Articular chondrocyte of knee joint (primary cell): ENCODE data around the gene RGMB. TPM values are rescaled to one million over a fixed set of nuclear protein-coding genes. Genes with fewer than 3 reads are reported as not detected.

ENCODE experiments used
- total RNA-seq: library from RNA; depleted of rRNA; stranded (reverse); fragments of >200 nt; gene quantifications from 2 replicates; pipeline ENCODE4 v1.2.3, GENCODE V29; 2012

Gene RGMB, protein sequence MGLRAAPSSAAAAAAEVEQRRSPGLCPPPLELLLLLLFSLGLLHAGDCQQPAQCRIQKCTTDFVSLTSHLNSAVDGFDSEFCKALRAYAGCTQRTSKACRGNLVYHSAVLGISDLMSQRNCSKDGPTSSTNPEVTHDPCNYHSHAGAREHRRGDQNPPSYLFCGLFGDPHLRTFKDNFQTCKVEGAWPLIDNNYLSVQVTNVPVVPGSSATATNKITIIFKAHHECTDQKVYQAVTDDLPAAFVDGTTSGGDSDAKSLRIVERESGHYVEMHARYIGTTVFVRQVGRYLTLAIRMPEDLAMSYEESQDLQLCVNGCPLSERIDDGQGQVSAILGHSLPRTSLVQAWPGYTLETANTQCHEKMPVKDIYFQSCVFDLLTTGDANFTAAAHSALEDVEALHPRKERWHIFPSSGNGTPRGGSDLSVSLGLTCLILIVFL
- total RNA-seq = 31.4 and 46.8 TPM in 2 replicates

DNA sequence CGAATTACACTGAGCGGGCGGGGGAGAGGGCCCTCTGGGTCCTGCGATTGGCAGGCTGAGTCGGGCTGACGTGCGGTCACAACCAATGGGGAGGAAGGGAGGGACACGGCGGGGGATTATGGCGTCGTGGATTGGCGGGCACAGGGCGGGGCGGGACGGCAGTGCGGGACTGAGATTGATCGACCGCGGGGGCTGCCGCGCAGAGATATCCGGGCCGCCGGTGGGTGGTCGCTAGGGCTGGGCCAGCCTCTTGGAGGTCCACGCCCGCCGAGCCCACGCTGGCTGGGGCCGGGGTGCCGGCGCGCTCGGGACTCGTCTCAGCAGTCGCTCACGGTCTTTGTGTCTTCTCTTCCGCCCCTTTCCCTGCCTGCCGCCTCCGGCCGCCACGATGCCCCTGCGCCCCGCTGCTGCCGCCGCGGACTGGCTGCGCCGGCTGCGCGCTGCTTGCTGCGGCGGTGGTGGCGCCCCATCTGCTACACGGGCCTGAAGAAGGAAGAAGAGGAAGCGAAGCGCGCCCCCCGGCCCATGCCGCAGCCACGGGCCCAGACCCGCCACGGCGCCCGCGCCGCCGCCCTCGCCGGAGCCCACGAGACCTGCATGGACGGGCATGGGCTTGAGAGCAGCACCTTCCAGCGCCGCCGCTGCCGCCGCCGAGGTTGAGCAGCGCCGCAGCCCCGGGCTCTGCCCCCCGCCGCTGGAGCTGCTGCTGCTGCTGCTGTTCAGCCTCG lies at the start of gene RGMB:
TSS of gene RGMB (plus strand) at position 200 of the 728 bp plus-strand sequence. CDS start at position 608, 408 bp downstream.

Other genes starting within 250 kb of the RGMB start
- gene CHD1, start 155.3 kb downstream of the RGMB start, total RNA-seq = 47.9 and 50.6 TPM in 2 replicates